Keratinocyte (primary cell): ENCODE results near the gene MAPK8. TPM values are rescaled to one million over a fixed set of nuclear protein-coding genes. Genes with fewer than 3 reads are reported as not detected.

Experiments used
- DNase-seq: peaks from one replicate; pipeline ENCODE4 v3.0.0-alpha.2; 2011; ENCODE audit warnings: low read depth, missing footprints, low spot score
- FAIRE-seq: peaks from 2 replicates; lab custom pipeline; 2011; peaks lifted over from hg19 to GRCh38; lab: Jason Lieb, UNC
- H2AFZ ChIP-seq: 2 replicates; pipeline ENCODE4 v1.6.0; 2012; ENCODE audit warnings: low read length, control low read depth, inconsistent platforms; ENCODE audit not compliant: control insufficient read depth
- H3K27ac ChIP-seq: 2 replicates; pipeline ENCODE4 v1.5.1; 2011; ENCODE audit warnings: low read length; ENCODE audit not compliant: control insufficient read depth, insufficient read depth
- H3K27me3 ChIP-seq: 3 replicates; pipeline ENCODE4 v1.6.0; 2011; ENCODE audit warnings: low read length; ENCODE audit not compliant: control insufficient read depth, insufficient read depth; ENCODE audit errors: extremely low read depth
- H3K36me3 ChIP-seq, 2 experiments: 2 replicates in 1 of 2; 3 replicates in 1 of 2; pipeline ENCODE4 v1.5.1; 2011; ENCODE audit warnings: low read length in 2 of 2, mild to moderate bottlenecking in 1 of 2; ENCODE audit not compliant: control insufficient read depth in 2 of 2, insufficient read depth in 2 of 2; ENCODE audit errors: extremely low read depth in 1 of 2
- H3K4me1 ChIP-seq: 3 replicates; pipeline ENCODE4 v1.5.1; 2011; ENCODE audit warnings: low read length; ENCODE audit not compliant: control insufficient read depth, insufficient read depth; ENCODE audit errors: extremely low read depth
- H3K4me2 ChIP-seq: 3 replicates; pipeline ENCODE4 v1.6.0; 2011; ENCODE audit warnings: low read depth, low read length; ENCODE audit not compliant: control insufficient read depth, insufficient read depth; ENCODE audit errors: extremely low read depth
- H3K4me3 ChIP-seq, 3 experiments: fragments of 200-600 bp in 1 of 3; sonication (generic) in 1 of 3; 2 replicates in 2 of 3; 3 replicates in 1 of 3; pipeline ENCODE4 v1.5.1; 2011 to 2016; ENCODE audit warnings: low read length in 3 of 3, mild to moderate bottlenecking in 3 of 3, control low read depth in 2 of 3, inconsistent platforms in 1 of 3, low read depth in 1 of 3, mixed read lengths in 1 of 3, mixed run types in 1 of 3, moderate library complexity in 1 of 3; ENCODE audit not compliant: control insufficient read depth in 2 of 3, insufficient read depth in 2 of 3; ENCODE audit errors: extremely low read depth in 1 of 3
- H3K79me2 ChIP-seq: 2 replicates; pipeline ENCODE4 v1.6.0; 2012; ENCODE audit warnings: low read length; ENCODE audit not compliant: control insufficient read depth, insufficient read depth
- H3K9ac ChIP-seq: 3 replicates; pipeline ENCODE4 v1.6.0; 2011; ENCODE audit warnings: low read length; ENCODE audit not compliant: control insufficient read depth, insufficient read depth; ENCODE audit errors: extremely low read depth
- H3K9me1 ChIP-seq: 3 replicates; pipeline ENCODE4 v1.6.0; 2011; ENCODE audit warnings: low read length; ENCODE audit not compliant: control insufficient read depth, insufficient read depth; ENCODE audit errors: extremely low read depth
- H3K9me3 ChIP-seq: 2 replicates; pipeline ENCODE4 v1.5.1; 2012; ENCODE audit warnings: low read depth, low read length; ENCODE audit not compliant: control insufficient read depth
- H4K20me1 ChIP-seq: 3 replicates; pipeline ENCODE4 v1.6.0; 2011; ENCODE audit warnings: low read length; ENCODE audit not compliant: control insufficient read depth, insufficient read depth; ENCODE audit errors: extremely low read depth
- CTCF ChIP-seq, 3 experiments: IDR thresholded peaks in 1 of 3; conservative IDR thresholded peaks in 1 of 3; optimal IDR thresholded peaks in 1 of 3; 2 replicates in 2 of 3; 3 replicates in 1 of 3; pipeline versions ENCODE3 to v1.5.1; 2011; ENCODE audit warnings: low read length in 3 of 3, mild to moderate bottlenecking in 3 of 3, moderate library complexity in 2 of 3, control low read depth in 1 of 3, inconsistent platforms in 1 of 3; ENCODE audit not compliant: insufficient read depth in 2 of 3; ENCODE audit errors: extremely low read depth in 1 of 3
- EZH2 ChIP-seq: IDR thresholded peaks from one replicate; pipeline ENCODE4 v1.6.1; 2012; ENCODE audit warnings: inconsistent platforms, mild to moderate bottlenecking, low read length, moderate library complexity
- dilution Hi-C: fragments of 300-500 bp; cut with MboI; formaldehyde crosslinking; loops from one replicate; pipeline ENCODE4 v1.7.0; 2020; ENCODE audit warnings: low sequenced_read_pairs; ENCODE audit not compliant: extremely low pct_ligation_motif_present
- polyA plus RNA-seq, 5 experiments: library from polyadenylated mRNA; depleted of rRNA in 3 of 5; stranded (reverse) in 3 of 5; stranded (forward) in 1 of 5; unstranded in 1 of 5; fragments of >200 nt; gene quantifications; 1 replicate in 1 of 5; 2 replicates in 3 of 5; 3 replicates in 1 of 5; pipeline versions ENCODE4 v1.2.1 to v1.2.3, GENCODE V29; 2011 to 2012; ENCODE audit warnings: missing spikeins in 2 of 5, low read depth in 1 of 5, low replicate concordance in 1 of 5

The MAPK8 gene
- polyA plus RNA-seq, 1 donor (not counting 4 experiments of a cell fraction or from before 2014, with no cell fraction given), result 39.8 TPM

GRCh38 chr10:48381971-48382370 is 75.5 kb downstream of the MAPK8 start:
- Histone ChIP-seq H3K9me3 (no peaks in the 10 kb centered on the region), H3K36me3 (no peaks in the 10 kb centered on the region), H3K27me3 (no peaks in the 10 kb centered on the region), H3K4me2 (no peak overlapping the region), H3K9ac (no peak overlapping the region), H2AFZ (no peak overlapping the region), H3K79me2 (peaks cover 2% of the 10 kb centered on the region), H3K9me1 (no peaks in the 10 kb centered on the region), H4K20me1 (no peaks in the 10 kb centered on the region), H3K27ac (no peak overlapping the region), H3K4me3 (no peak overlapping the region), H3K4me1 (peaks cover 4% of the 10 kb centered on the region)
- DNase-seq (no peak), FAIRE-seq (no peak)
- TF ChIP-seq CTCF (optimal IDR thresholded peaks at IDR 0.05 in 1 of 3, IDR thresholded peaks at IDR 0.05 in 1 of 3, conservative IDR thresholded peaks at IDR 0.05 in 1 of 3; ENCODE audit: extremely low read depth in 1 of 3, insufficient read depth in 2 of 3, low read length in 3 of 3), result no peak
- TF ChIP-seq EZH2, result no peak
- dilution Hi-C loops, result no loop called here

- Histone ChIP-seq H3K9me3 (no peaks in the 10 kb centered on the region), H3K79me2 (peaks cover 2% of the 10 kb centered on the region)
These were observed 76.5 kb downstream of the MAPK8 start for GRCh38 chr10:48382982-48383381.

More at GRCh38 chr10:48382982-48383381, 76.5 kb downstream of the MAPK8 start:
- dilution Hi-C loops, result no loop called here
- no peaks in the 10 kb centered on the region for H3K36me3 ChIP-seq
- no peak overlapping the region for H3K4me3 ChIP-seq
- no peaks in the 10 kb centered on the region for H3K9me1 ChIP-seq
- no peak overlapping the region for H2AFZ ChIP-seq
- H3K4me1 ChIP-seq, result peaks cover 4% of the 10 kb centered on the region
- no peak overlapping the region for H3K27ac ChIP-seq
- no peak for DNase-seq
- no peak overlapping the region for H3K9ac ChIP-seq
- TF ChIP-seq EZH2 (no peak), CTCF (optimal IDR thresholded peaks at IDR 0.05 in 1 of 3, IDR thresholded peaks at IDR 0.05 in 1 of 3, conservative IDR thresholded peaks at IDR 0.05 in 1 of 3; ENCODE audit: extremely low read depth in 1 of 3, insufficient read depth in 2 of 3, low read length in 3 of 3) (no peak)
- peak; percentile 82 for FAIRE-seq
- no peak overlapping the region for H3K4me2 ChIP-seq
- no peaks in the 10 kb centered on the region for H4K20me1 ChIP-seq
- H3K27me3 ChIP-seq, result no peaks in the 10 kb centered on the region
